ENCODE measurements around the gene EXOC3L4.
"Not testable (repeated sequence)": the region's sequence is repeated elsewhere in the genome, so short reads cannot be mapped to it uniquely, and the experiment has no call there.

The EXOC3L4 gene

GRCh38 chr14:103118018-103118662 lies 23.6 kb downstream of the EXOC3L4 start:
- TF ChIP-seq EZH2phosphoT487 (IDR thresholded peaks at IDR 0.05; ENCODE audit: low read depth) (no peak), CTCF (IDR thresholded peaks at IDR 0.05; ENCODE audit: low read depth, low read length) (no peak)
- no peak overlapping the region for H2AFZ ChIP-seq (ENCODE audit: low read depth, low read length)
- no peak overlapping the region for H3K9ac ChIP-seq (ENCODE audit: low read length)
- H4K20me1 ChIP-seq (ENCODE audit: insufficient read depth, low read length), result no peaks in the 10 kb centered on the region
- no peak overlapping the region for H3K4me2 ChIP-seq (ENCODE audit: low read length)
- H3K79me2 ChIP-seq (ENCODE audit: low read length), result no peaks in the 10 kb centered on the region
- H3K27me3 ChIP-seq (ENCODE audit: low read depth, low read length), result no peaks in the 10 kb centered on the region
- H3K4me3 ChIP-seq (ENCODE audit: low read length), result no peak overlapping the region
- H3K27ac ChIP-seq (ENCODE audit: low read length), result no peak overlapping the region
- H3K36me3 ChIP-seq (replicated peaks; ENCODE audit: low read depth, low read length), result no peaks in the 10 kb centered on the region
- peaks cover 43% of the 10 kb centered on the region for H3K4me1 ChIP-seq (ENCODE audit: low read length)
- no peaks in the 10 kb centered on the region for H3K9me3 ChIP-seq (ENCODE audit: insufficient read depth, low read length)

GRCh38 chr14:103118663-103119404 lies 24.3 kb downstream of the EXOC3L4 start:
- H3K79me2 ChIP-seq (ENCODE audit: low read length), result no peaks in the 10 kb centered on the region

GRCh38 chr14:103119527-103119926 lies 25.0 kb downstream of the EXOC3L4 start:
- not testable (repeated sequence) for H3K4me2 ChIP-seq (ENCODE audit: low read length); H3K27ac ChIP-seq (ENCODE audit: low read length); H3K36me3 ChIP-seq (replicated peaks; ENCODE audit: low read depth, low read length)

More at GRCh38 chr14:103118663-103119404, 24.3 kb downstream of the EXOC3L4 start:
- Histone ChIP-seq H3K4me3 (ENCODE audit: low read length) (no peak overlapping the region), H3K27me3 (ENCODE audit: low read depth, low read length) (no peaks in the 10 kb centered on the region), H3K9me3 (ENCODE audit: insufficient read depth, low read length) (no peaks in the 10 kb centered on the region), H3K4me1 (ENCODE audit: low read length) (peaks cover 36% of the 10 kb centered on the region), H3K9ac (ENCODE audit: low read length) (no peak overlapping the region), H4K20me1 (ENCODE audit: insufficient read depth, low read length) (no peaks in the 10 kb centered on the region), H3K27ac (ENCODE audit: low read length) (no peak overlapping the region), H2AFZ (ENCODE audit: low read depth, low read length) (no peak overlapping the region; the same call in 1 of the 2 replicates), H3K4me2 (ENCODE audit: low read length) (peak overlapping the region; percentile 9; the same call in 1 of the 2 replicates), H3K36me3 (replicated peaks; ENCODE audit: low read depth, low read length) (no peaks in the 10 kb centered on the region)
- no peak for TF ChIP-seq EZH2phosphoT487 (IDR thresholded peaks at IDR 0.05; ENCODE audit: low read depth)

GRCh38 chr14:103121121-103121845 lies 26.8 kb downstream of the EXOC3L4 start:
- Histone ChIP-seq H2AFZ (ENCODE audit: low read depth, low read length) (no peak overlapping the region), H3K9me3 (ENCODE audit: insufficient read depth, low read length) (no peaks in the 10 kb centered on the region), H3K9ac (ENCODE audit: low read length) (no peak overlapping the region), H3K4me2 (ENCODE audit: low read length) (no peak overlapping the region), H3K4me3 (ENCODE audit: low read length) (no peak overlapping the region), H3K79me2 (ENCODE audit: low read length) (no peaks in the 10 kb centered on the region), H3K36me3 (replicated peaks; ENCODE audit: low read depth, low read length) (no peaks in the 10 kb centered on the region), H3K4me1 (ENCODE audit: low read length) (peaks cover 17% of the 10 kb centered on the region), H4K20me1 (ENCODE audit: insufficient read depth, low read length) (no peaks in the 10 kb centered on the region), H3K27me3 (ENCODE audit: low read depth, low read length) (no peaks in the 10 kb centered on the region), H3K27ac (ENCODE audit: low read length) (no peak overlapping the region)
- TF ChIP-seq EZH2phosphoT487 (IDR thresholded peaks at IDR 0.05; ENCODE audit: low read depth), result no peak
- TF ChIP-seq CTCF (IDR thresholded peaks at IDR 0.05; ENCODE audit: low read depth, low read length), result no peak

More at GRCh38 chr14:103119527-103119926, 25.0 kb downstream of the EXOC3L4 start:
- H3K27me3 ChIP-seq (ENCODE audit: low read depth, low read length); H3K9me3 ChIP-seq (ENCODE audit: insufficient read depth, low read length); H2AFZ ChIP-seq (ENCODE audit: low read depth, low read length); H4K20me1 ChIP-seq (ENCODE audit: insufficient read depth, low read length); H3K4me3 ChIP-seq (ENCODE audit: low read length); H3K79me2 ChIP-seq (ENCODE audit: low read length); H3K9ac ChIP-seq (ENCODE audit: low read length): not testable (repeated sequence)
- H3K4me1 ChIP-seq (ENCODE audit: low read length), result peaks cover 29% of the 10 kb centered on the region

Data from OCI-LY3 (cell line).